ENCODE results near the gene RPS29.

- TF ChIP-seq CTCF (IDR thresholded peaks at IDR 0.05) (no peak), POLR2A (IDR thresholded peaks at IDR 0.05) (no peak)
Measured at GRCh38 chr14:49550286-49551184, 35.6 kb downstream of the RPS29 start.
